CD4-positive, alpha-beta T cell treated with Interleukin-21 for 1 hour (primary cell): ENCODE measurements around the gene PTPRU.
"Not testable (repeated sequence)": the region's sequence is repeated elsewhere in the genome, so short reads cannot be mapped to it uniquely, and the experiment has no call there.

Experiments used
- DNase-seq: peaks from one replicate; pipeline ENCODE4 v3.0.0-alpha.2; 2020

Gene PTPRU

DNA sequence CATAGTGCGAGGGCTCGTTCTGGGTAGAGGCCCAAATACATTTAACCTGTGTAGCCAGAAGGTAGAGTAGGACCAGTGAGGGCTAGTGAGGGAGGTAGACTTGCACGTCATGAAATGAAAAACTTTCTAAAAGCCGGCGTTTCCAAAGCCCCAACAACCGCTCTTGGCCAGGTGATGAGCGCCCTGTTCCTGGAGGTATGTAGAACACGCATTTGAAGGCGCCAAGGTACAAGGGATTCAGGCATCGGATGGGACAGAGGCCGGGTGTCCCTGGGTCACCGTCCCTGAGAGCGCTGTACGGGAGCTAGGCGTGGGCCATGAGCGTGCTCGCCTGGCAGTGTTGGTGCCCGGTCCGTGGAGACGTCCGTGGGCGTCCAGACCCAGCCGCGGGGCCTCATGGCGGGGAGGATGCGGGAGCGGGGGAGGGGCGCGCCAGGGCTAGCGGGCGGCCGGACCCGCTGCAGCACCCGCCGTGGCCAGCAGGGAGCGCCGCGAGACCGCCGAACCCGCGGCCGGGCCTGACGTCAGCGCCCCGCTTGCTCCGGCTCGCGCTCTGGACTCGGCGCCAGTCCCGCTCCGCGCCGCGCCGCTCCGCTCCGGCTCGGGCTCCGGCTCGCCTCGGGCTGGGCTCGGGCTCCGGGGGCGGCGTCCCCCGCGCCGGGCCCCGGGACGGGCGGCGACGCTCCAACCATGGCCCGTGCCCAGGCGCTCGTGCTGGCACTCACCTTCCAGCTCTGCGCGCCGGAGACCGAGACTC lies at the start of gene PTPRU:
Gene PTPRU (plus strand): TSS at position 568 of the 757 bp plus-strand sequence. CDS start 123 bp downstream, at position 691.
- DNase-seq = peak; percentile 77

DNA sequence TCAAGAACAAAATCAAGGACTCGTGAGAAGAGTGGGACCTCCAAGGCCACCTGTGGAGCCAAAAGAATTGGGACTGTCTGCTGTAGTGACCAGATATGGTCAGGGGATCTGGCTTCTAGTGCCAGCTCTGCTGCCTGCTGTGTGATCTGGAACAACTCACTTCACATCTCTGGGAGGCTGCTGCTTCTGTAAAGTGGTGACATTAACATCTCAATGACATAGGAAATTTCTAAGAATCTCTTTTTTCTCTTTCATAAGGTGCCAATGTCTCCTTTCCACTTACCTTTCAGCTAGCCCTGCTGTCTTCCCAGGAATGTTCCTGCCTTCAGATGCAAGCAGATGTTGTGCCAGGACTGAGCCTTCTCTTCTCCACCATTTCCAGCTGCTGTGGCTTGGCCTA lies 49.6 kb upstream of the PTPRU start:
- DNase-seq = no peak

DNA sequence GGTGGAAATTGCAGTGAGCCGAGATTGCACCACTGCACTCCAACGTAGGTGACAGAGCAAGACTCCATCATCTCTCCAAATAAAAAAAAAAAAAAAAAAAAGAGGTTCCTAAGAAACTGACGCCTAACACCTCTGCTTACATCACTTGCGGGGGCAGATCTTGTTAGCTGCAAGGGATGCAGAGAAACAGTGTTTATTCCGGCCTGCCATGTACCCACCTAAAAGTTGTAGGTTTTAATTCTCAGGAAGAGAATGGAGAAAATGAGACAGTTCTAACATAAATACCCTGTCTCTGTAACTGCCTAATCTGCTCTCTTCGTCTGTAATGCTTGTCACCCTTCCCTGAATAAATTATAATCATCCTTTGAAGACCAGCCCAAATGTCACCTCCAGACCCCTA lies 45.6 kb upstream of the PTPRU start:
- no peak for DNase-seq

DNA sequence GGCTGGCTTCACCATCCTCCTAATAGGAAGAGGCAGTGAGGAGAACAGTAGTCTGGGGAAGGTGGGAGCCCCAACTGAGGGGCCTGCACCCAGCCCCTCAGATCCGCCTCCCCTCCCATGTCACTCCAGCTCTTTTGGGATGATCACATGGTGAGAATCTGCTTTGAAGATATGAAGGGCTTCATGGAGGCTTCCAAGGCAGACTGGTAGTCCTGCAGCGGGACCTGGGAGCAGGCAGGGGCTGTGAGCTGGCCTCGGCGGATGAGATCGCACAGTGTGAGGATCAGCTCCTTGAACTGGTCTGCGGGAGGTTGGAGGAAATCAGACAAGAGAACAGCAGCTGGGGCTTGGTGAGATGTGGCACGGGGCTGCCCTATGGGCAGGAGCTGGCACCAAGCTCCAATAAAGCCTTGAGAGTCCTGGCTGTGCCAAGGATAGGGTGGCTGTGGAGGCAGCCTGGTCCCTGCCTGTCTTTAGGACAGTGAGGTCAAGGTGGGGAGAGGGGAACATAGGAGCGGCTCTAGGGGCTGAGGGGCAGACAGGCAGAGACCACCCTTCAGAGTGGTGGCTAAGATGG lies 42.4 kb upstream of the PTPRU start:
- no peak for DNase-seq

DNA sequence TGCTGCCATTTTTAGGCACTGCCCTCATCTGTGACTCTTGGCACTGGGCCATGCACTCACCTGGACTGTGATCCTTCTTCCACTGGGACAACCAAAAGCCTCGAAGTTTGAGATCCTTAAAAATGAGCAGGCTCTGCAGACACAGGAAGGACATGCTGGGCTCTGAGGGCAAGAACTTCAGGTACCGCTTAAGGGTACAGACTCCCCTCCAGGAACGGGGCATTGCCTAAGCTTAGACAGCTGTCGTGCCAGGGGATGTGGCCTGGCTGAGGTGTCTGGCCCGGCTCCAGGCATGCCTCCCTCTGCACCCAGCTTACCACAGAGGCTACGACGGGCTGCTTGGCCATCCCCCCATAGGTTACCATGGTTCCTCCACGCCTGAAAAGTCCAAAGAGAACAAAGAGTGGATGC lies 40.4 kb upstream of the PTPRU start:
- DNase-seq = no peak

DNA sequence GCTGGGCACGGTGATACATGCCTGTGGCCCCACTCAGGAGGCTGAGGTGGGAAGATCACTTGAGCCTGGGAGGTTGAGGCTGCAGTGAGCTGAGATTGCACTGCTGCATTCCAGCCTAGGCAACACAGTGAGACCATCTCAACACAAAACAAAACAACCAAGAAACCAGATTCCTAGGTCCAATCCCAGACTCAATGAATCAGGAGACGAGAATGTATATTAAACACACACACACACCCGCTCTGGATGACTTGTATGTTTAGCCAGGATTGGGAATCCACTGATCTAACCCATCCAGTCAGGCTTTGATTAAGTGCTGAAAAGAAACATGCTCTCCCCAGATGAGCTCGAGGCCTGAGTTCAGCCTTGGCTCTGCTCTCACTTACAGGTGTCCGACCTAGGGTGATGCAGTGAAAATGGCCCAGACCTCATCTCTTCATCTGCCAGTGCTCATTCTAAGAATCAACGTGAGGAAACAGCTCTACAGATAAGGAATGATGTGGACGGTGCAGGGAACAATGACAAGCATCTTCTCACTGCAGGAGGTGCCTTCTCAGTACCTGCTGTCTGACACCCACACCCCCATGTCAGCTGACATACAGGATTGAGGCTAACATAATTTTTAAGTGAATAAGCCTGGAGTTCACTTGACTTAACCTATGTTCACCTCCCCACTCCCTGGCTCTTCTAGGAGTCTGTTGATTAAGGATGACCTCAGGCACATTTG lies 39.3 kb upstream of the PTPRU start:
- DNase-seq = no peak

DNA sequence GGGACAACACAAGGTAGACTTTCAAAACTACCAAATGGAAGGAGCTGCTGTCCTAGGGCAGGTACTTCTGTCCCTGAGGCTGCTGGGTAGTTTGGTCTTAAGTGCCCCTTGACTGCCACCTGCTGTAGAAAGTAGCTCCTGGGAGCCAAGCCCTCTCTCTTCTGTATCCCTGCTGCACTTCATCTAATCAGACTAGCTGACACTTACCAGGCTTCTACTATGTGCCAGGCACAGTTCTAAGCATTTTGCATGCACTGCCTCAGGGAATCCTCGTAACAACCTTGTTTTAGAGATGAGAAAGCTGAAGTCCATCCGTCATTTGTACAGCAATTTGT lies 38.8 kb upstream of the PTPRU start:
- peak; percentile 46 for DNase-seq

DNA sequence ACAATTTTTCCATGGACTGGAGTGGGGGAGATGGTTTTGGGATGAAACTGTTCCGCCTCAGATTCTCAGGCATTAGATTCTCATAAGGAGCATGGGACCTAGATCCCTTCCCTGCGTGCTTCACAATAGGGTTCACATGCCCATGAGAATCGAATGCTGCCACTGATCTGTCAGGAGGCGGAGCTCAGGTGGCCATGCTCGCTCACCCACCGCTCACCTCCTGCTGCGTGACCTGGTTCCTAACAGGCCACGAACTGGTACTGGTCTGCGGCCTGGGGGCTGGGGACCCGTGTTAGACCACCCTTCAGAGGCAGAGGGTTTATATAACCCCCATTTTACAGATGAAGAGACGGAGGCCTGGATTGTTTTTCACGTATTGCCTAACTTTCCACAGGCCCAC lies 38.3 kb upstream of the PTPRU start:
- no peak for DNase-seq

DNA sequence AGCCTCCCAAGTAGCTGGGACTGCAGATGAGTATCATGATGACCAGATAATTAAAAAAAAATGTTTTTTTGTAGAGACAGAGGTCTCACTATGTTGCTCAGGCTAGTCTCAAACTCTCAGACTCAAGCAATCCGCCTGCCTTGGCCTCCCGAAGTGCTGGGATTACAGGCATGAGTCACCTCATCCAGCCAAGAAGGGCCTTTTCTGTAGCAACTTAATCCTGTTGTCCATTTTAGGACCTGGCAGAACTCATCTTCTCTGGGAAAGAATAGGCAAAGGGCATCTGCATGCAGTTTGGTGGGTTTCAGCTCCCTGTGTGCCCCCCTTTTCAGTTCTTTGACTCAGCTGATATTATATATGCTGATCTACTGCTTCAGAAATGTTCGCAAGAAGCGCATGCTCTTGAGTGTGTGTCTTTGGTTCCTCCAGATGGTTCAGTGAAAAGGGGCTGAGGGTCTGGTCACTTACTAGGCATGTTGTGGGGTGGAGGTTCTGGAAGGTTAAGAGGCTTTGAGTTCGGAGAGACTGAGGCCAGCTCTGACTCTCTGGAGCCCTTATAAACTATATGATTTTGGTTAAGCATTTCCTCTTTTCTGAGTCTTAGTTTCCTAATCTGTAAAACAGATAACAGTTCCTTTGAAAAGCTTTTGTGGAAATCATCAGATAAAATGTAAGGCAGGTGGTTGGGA lies 35.3 kb upstream of the PTPRU start:
- DNase-seq = no peak

DNA sequence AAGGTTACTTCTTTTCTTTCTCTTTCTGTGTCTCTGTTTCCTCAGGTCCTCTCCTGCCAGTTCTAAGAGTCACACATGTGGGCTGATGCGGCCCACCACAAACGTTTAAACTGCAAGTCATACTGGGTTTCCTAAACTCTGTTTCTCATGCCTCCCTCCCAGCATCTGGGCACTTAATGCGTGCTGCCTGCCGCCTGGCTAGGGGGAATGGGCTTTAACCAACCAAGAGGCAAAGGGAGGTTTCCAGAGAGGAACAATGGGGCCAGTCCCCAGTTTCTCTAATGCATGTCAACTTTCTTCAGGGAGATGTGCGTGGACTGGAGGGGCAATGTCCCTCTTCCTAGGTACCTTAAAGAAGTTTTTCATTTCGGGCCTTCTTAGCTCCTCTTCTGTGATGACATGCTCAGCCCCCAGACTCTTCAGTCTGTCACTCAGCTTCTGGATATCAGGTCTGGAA lies 34.7 kb upstream of the PTPRU start:
- DNase-seq = no peak

DNA sequence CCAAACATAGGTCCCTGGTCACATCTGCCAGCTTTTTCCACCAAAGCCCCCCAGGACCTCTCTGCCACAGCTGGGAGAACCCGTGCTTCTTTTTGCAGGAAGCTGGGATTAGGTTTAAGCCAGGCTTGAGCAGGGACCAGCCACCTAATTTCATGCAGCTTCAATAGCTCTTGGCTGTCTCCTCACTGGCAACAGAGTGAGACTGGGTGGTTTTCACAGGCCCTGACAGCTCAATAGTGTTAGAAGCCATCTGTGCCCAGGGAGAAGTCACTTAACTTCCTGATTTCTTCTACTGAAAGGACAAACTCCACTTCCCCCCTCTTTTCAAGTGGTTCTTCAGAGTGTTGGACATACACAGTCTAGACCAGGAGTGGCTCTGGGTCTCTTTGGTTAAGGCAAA lies 34.3 kb upstream of the PTPRU start:
- no peak for DNase-seq

DNA sequence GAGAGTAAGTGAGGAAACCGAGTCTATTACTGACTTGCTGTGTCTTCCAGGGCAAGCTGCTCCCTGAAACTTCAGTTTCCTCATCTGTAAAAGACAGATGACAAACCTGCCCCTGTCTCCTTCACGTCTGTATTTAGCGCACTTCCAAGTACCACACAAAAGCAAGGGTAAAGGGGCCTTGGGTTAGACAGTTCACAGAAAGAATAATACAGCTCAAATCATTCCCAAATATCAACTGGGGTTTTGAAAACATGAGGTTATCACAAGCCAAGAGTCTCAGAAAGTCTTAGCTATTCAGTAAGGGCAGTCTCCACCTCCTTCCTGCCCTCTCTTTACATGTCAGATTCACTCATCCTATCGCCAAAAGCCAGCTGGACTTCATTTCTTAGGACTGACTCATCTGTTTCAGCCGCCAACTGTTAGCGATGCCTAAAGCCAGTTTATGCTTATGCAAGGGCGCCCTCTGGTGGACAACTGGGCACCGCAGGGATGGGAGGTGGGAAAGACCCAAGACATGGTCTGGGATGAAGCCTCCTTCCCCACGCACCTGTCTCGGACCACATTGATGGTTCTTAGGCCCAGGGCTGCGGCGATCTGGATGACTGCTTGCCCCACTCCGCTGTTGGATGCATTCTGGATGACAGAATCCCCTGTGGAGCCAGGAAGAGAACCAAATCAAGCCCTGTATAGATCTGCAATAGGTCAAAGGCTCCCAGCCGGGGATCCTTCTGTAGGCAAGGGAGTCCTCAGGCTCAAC lies 33.6 kb upstream of the PTPRU start:
- DNase-seq = peak; percentile 85

DNA sequence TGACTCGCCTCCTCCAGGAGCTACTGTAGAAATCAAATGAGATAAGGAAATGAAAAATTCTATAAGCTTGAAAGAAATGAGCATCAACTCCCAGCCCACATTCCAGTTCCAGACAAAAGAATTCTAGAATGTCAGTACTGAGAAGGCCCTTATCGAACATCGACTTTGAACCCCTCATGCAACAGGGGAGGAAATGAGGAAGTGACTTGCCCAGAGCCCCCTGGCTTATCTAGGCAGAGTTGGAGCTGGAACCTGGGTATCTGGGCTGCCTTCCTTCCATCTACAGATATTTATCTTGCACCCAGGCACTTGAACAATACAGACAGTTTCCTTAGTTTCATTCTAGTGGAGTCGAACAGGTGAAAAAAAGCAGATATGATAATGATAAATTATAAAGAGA lies 27.9 kb upstream of the PTPRU start:
- no peak for DNase-seq

DNA sequence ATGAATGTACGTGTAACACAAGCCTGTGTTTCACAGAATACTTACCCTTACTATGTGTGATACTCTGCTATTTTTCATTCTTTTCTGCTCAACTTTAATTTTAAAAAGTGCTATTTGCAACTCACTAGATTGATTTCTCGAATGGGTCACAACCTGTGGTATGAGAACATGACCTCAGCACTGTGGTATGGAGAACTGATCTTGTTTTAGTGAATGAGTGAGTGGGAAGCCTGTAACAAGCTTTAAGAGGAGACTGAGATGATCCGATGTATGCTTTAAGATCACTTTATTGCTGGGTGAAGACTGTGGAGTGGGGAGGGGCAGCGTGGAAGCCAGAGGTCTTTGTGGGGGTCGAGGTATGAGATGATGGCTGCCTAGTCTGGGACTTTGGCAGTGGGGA lies 27.1 kb upstream of the PTPRU start:
- DNase-seq = no peak

DNA sequence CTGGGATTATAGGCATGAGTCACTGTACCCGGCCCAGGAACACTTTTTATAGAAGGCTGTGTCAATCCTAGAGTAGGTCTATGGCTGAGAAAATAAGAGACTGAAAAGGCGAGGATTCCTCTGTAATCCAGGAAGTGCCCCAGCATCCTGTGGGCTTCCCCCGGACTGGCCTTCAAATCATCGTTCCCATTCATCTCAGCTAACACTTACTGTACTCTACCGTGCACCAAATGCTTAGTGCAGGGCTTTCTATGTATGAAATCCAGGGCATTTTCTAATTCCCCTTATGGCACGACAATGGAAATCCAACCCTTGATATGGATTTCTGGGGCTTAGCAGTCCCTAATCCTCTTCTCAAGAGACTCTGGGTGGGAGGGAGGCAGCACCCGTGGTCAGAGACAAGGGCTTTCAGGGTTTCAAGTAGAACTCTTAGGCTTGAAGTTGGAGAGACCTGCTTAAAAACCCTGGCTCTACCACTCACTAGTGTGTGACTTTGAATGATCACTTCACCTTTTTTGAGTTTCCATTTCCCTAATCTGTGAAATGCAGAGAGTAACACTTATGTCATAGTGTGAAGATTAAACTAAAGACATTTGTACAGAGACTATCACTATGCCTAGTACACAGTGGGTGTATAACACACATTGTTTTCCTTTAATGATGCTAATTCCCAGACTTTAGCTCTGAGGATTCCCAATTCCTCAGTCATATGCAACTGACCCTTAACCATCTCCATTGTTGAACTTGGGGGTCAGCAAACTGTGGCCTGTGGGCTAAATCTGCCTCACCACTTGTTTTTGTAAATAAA lies 25.8 kb upstream of the PTPRU start:
- DNase-seq = no peak

DNA sequence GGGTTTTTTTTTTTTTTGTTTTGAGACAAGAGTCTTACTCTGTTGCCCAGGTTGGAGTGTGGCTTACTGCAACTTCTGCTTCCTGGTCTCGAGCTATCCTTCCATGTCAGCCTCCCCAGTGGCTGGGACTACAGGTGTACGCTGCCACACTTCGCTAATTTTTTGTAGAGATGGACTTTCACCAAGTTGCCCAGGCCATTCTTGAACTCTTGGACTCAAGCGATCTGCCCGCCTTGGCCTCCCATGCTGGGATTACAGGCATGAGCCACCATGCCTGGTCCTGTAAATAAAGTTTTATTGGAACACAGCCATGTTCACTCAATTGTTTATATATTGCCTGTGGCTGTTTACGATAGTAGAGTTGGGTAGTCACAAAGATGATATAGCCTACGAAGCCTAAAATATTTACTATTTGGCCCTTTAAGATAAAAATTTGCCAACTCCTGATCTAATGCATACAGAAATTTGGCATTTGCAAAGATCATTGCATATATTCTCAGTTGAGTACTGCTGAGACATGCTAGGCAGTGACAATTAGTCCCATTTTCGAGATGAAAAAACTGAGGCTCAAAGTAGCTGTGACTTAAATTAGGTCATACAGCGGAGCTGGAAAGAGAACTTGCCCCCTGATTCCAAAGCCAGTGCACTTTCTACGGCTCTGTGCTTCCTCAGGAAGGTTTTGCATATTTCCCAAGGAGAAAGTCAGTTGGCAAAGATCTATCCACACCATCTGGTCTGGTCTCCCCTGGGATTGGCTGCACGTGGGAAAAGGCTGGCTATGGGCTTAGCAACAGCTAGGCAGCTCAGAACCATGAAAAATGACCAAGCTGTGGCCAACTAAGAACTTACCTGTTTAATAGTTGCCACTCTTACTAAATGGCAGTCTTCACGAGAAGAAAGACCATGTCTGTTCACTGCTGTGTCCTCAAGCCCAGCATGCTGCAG lies 25.0 kb upstream of the PTPRU start:
- DNase-seq = no peak

DNA sequence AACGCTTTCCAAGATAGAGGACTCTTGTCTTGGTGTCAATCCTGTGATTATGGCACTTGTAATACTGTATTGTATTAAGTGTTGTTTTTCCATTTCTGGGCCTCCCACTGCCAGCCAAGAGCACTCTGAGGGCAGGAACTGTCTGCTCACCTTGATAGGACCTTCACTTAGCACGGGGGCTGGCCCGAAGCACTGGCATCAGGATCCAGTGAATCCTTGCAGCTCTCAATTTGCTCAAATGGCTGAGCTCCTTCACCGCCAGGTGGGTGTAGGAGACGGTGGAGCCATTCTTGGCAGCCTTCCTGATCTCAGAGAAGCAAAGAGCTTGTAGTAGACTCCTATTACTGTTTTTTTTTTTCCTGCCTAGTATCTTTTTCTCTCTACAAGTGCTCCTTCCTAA lies 23.3 kb upstream of the PTPRU start:
- DNase-seq = no peak

DNA sequence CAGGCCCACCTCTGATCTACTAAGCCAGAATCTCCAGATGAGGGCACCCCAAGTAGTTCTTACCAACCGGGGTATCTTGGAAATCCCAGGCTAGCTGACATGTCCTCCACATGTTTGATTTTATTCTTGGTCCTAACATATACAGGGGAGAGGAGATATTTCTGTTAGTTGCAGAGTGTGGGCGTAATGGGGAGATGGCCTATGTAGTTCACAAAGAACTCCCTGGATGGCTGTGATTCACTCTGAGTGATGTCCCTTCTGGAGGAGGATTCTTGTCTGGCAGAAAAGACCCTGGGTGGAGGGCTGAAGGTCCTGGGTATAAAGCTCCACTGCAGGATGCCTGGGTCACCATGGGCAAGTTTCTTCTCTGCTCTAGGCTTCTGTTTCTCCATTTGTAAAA lies 18.7 kb upstream of the PTPRU start:
- DNase-seq = no peak

DNA sequence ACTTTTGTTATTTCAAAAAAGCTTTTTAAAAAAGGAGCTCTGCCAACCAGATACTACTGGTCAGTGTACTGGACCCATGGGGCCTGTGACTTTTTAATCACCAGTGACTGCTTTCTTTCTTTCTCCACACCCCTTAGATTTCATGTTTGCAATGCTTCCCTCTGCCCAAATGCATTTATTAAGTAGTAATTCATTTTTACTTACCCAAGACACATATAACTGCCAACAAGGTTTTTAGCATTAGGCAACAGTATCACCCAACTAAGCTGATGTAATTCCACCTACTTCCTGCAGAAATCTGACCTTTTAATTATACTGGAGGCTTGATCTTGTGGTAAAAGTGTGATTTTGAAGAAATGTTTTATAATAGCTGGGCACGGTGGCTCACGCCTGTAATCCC lies 18.1 kb upstream of the PTPRU start:
- DNase-seq = no peak

DNA sequence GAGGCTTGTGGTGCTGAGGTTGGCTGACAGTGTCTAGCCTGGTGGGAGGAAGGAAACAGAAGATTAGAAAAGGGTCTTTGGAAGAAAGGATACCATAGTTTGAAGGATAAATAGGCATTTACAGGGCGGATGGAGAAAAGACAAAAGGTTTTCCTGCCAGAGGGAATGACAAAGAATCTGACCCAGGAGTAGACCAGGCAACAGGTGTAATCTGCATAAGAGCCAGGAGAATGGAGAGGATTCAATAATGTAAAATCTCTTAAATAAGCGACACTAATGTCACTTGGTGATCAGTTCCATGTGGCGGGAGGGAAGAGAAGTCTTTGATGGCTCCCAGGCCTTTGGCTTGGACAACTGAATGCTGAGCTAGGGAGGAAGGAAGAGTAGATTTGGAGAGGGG lies 15.0 kb upstream of the PTPRU start:
- DNase-seq = no peak

DNA sequence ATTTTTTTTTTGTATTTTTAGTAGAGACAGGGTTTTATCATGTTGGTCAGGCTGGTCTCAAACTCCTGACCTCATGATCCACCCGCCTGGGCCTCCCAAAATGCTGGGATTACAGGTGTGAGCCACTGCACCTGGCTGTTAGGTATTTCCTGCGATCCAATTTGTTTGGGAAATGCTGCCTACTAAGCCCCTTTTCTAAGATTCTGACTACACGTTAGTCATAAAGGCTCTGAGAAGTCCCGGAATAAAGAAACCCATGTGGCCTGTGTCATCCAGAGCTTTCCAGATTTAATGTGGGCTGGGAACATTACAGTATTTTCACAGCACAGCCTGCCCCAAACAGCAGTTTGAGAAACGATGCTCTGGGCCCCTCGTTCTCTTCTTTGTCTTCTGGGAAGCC lies 14.1 kb upstream of the PTPRU start:
- not testable (repeated sequence) for DNase-seq
